ENCODE measurements around the gene CSF3R.

The CSF3R gene

GRCh38 chr1:36425791-36426190 is 56.9 kb downstream of the CSF3R start:
- Histone ChIP-seq H3K4me1 (ENCODE audit: control insufficient read depth, insufficient read depth, low read length) (no peaks in the 10 kb centered on the region), H3K9ac (ENCODE audit: low read depth, low read length) (no peak overlapping the region), H3K4me3 (ENCODE audit: low read depth, low read length) (no peak overlapping the region), H3K36me3 (ENCODE audit: control insufficient read depth, insufficient read depth, low read length) (no peaks in the 10 kb centered on the region), H3K27me3 (ENCODE audit: control insufficient read depth, insufficient read depth, low read length) (no peaks in the 10 kb centered on the region), H3K9me3 (ENCODE audit: control insufficient read depth, insufficient read depth, low read length) (no peaks in the 10 kb centered on the region)

- Histone ChIP-seq H3K9ac (ENCODE audit: low read depth, low read length) (no peak overlapping the region), H3K27me3 (ENCODE audit: control insufficient read depth, insufficient read depth, low read length) (no peaks in the 10 kb centered on the region), H3K4me1 (ENCODE audit: control insufficient read depth, insufficient read depth, low read length) (no peaks in the 10 kb centered on the region), H3K4me3 (ENCODE audit: low read depth, low read length) (no peak overlapping the region), H3K9me3 (ENCODE audit: control insufficient read depth, insufficient read depth, low read length) (no peaks in the 10 kb centered on the region), H3K36me3 (ENCODE audit: control insufficient read depth, insufficient read depth, low read length) (no peaks in the 10 kb centered on the region)
Observed at GRCh38 chr1:36421649-36422048, 61.1 kb downstream of the CSF3R start.

- no peak overlapping the region for H3K9ac ChIP-seq (ENCODE audit: low read depth, low read length)
- H3K36me3 ChIP-seq (ENCODE audit: control insufficient read depth, insufficient read depth, low read length) = no peaks in the 10 kb centered on the region
- H3K4me3 ChIP-seq (ENCODE audit: low read depth, low read length) = no peak overlapping the region
- H3K27me3 ChIP-seq (ENCODE audit: control insufficient read depth, insufficient read depth, low read length) = no peaks in the 10 kb centered on the region
- H3K9me3 ChIP-seq (ENCODE audit: control insufficient read depth, insufficient read depth, low read length) = no peaks in the 10 kb centered on the region
- H3K4me1 ChIP-seq (ENCODE audit: control insufficient read depth, insufficient read depth, low read length) = no peaks in the 10 kb centered on the region
Observed at GRCh38 chr1:36420836-36421317, 61.8 kb downstream of the CSF3R start.

GRCh38 chr1:36420409-36420808 is 62.3 kb downstream of the CSF3R start:
- no peak overlapping the region for H3K9ac ChIP-seq (ENCODE audit: low read depth, low read length)
- no peaks in the 10 kb centered on the region for H3K9me3 ChIP-seq (ENCODE audit: control insufficient read depth, insufficient read depth, low read length)
- no peaks in the 10 kb centered on the region for H3K4me1 ChIP-seq (ENCODE audit: control insufficient read depth, insufficient read depth, low read length)

GRCh38 chr1:36419569-36419968 is 63.1 kb downstream of the CSF3R start:
- Histone ChIP-seq H3K9ac (ENCODE audit: low read depth, low read length) (no peak overlapping the region), H3K9me3 (ENCODE audit: control insufficient read depth, insufficient read depth, low read length) (no peaks in the 10 kb centered on the region), H3K27me3 (ENCODE audit: control insufficient read depth, insufficient read depth, low read length) (no peaks in the 10 kb centered on the region), H3K4me3 (ENCODE audit: low read depth, low read length) (no peak overlapping the region), H3K36me3 (ENCODE audit: control insufficient read depth, insufficient read depth, low read length) (no peaks in the 10 kb centered on the region), H3K4me1 (ENCODE audit: control insufficient read depth, insufficient read depth, low read length) (no peaks in the 10 kb centered on the region)

More at GRCh38 chr1:36420409-36420808, 62.3 kb downstream of the CSF3R start:
- Histone ChIP-seq H3K36me3 (ENCODE audit: control insufficient read depth, insufficient read depth, low read length) (no peaks in the 10 kb centered on the region), H3K4me3 (ENCODE audit: low read depth, low read length) (no peak overlapping the region), H3K27me3 (ENCODE audit: control insufficient read depth, insufficient read depth, low read length) (no peaks in the 10 kb centered on the region)

- Histone ChIP-seq H3K9ac (ENCODE audit: low read depth, low read length) (no peak overlapping the region), H3K4me3 (ENCODE audit: low read depth, low read length) (no peak overlapping the region)
Observed at GRCh38 chr1:36419140-36419539, 63.6 kb downstream of the CSF3R start.

GRCh38 chr1:36417931-36418330 is 64.8 kb downstream of the CSF3R start:
- no peaks in the 10 kb centered on the region for H3K9me3 ChIP-seq (ENCODE audit: control insufficient read depth, insufficient read depth, low read length)
- no peaks in the 10 kb centered on the region for H3K27me3 ChIP-seq (ENCODE audit: control insufficient read depth, insufficient read depth, low read length)
- H3K36me3 ChIP-seq (ENCODE audit: control insufficient read depth, insufficient read depth, low read length) = no peaks in the 10 kb centered on the region
- no peak overlapping the region for H3K4me3 ChIP-seq (ENCODE audit: low read depth, low read length)
- H3K4me1 ChIP-seq (ENCODE audit: control insufficient read depth, insufficient read depth, low read length) = no peaks in the 10 kb centered on the region
- no peak overlapping the region for H3K9ac ChIP-seq (ENCODE audit: low read depth, low read length)

More at GRCh38 chr1:36419140-36419539, 63.6 kb downstream of the CSF3R start:
- H3K9me3 ChIP-seq (ENCODE audit: control insufficient read depth, insufficient read depth, low read length) = no peaks in the 10 kb centered on the region
- H3K27me3 ChIP-seq (ENCODE audit: control insufficient read depth, insufficient read depth, low read length) = no peaks in the 10 kb centered on the region
- H3K4me1 ChIP-seq (ENCODE audit: control insufficient read depth, insufficient read depth, low read length) = no peaks in the 10 kb centered on the region
- H3K36me3 ChIP-seq (ENCODE audit: control insufficient read depth, insufficient read depth, low read length) = no peaks in the 10 kb centered on the region

Data from iPS-15b (cell line).